ENCODE measurements around the gene SLC9A9.

DNA sequence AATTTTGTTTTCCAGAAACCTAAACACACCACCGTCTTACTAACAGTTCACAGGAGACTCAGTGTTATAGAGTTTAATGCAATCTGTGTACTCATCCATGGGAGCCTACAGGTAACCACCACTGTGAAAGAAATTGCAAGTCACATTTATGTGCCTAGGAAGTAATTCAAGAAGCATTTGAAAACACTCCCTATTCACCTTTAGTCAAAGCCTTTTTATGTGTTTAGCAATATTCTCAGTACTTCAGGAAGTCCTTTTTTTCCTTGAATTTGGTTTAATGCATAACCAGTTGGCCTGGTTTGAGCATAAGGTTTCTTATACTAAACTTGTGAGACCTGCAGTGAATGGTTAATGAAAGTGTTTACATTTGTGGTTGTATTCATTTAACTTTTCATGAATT lies 382.6 kb downstream of the SLC9A9 start:
- TF ChIP-seq POLR2A (IDR thresholded peaks at IDR 0.05; ENCODE audit: low read length): no peak
- TF ChIP-seq GATA1 (IDR thresholded peaks at IDR 0.05; ENCODE audit: low read depth, low read length): no peak
